A673 (cell line): ENCODE results near the gene CHMP2B.

ENCODE experiments used
- EZH2 ChIP-seq: fragments of 200-600 bp; sonication (generic); IDR thresholded peaks from 2 replicates; pipeline ENCODE4 v1.6.1; 2017; ENCODE audit warnings: borderline replicate concordance, low read depth, mild to moderate bottlenecking, mixed read lengths, antibody characterized with exemption, low read length; ENCODE audit not compliant: poor library complexity, severe bottlenecking
- TF ChIP-seq, protein P1 (sequence below): fragments of 300-800, 200-600 bp; sonication (generic); conservative IDR thresholded peaks from 2 replicates; pipeline ENCODE4 v1.5.1; 2017; ENCODE audit warnings: low read depth, mild to moderate bottlenecking, antibody characterized with exemption, low read length, moderate library complexity, mixed read lengths

- TF ChIP-seq, protein P1, sequence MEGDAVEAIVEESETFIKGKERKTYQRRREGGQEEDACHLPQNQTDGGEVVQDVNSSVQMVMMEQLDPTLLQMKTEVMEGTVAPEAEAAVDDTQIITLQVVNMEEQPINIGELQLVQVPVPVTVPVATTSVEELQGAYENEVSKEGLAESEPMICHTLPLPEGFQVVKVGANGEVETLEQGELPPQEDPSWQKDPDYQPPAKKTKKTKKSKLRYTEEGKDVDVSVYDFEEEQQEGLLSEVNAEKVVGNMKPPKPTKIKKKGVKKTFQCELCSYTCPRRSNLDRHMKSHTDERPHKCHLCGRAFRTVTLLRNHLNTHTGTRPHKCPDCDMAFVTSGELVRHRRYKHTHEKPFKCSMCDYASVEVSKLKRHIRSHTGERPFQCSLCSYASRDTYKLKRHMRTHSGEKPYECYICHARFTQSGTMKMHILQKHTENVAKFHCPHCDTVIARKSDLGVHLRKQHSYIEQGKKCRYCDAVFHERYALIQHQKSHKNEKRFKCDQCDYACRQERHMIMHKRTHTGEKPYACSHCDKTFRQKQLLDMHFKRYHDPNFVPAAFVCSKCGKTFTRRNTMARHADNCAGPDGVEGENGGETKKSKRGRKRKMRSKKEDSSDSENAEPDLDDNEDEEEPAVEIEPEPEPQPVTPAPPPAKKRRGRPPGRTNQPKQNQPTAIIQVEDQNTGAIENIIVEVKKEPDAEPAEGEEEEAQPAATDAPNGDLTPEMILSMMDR, result peak; percentile 49
- TF ChIP-seq EZH2, result no peak
Measured at GRCh38 chr3:87276484-87276883, 49.4 kb downstream of the CHMP2B start, which contains the start of gene POU1F1.
